ENCODE results near the gene KIF1B. TPM values are rescaled to one million over a fixed set of nuclear protein-coding genes. Genes with fewer than 3 reads are reported as not detected.

Gene KIF1B
- total RNA-seq, 1 donor from 2014 or later: 18.3 TPM

GRCh38 chr1:10324627-10325026, 114.3 kb downstream of the KIF1B start:
- intact Hi-C loops (cut with micrococcal nuclease): no loop called here

GRCh38 chr1:10325521-10325920, 115.2 kb downstream of the KIF1B start:
- intact Hi-C loops (cut with micrococcal nuclease): no loop called here

- intact Hi-C loops (cut with micrococcal nuclease): no loop called here
These were observed 115.9 kb downstream of the KIF1B start for GRCh38 chr1:10326251-10326650.

- intact Hi-C loops (cut with micrococcal nuclease): no loop called here
These were observed 118.0 kb downstream of the KIF1B start for GRCh38 chr1:10328180-10328963.

GRCh38 chr1:10337436-10337835, 127.1 kb downstream of the KIF1B start:
- intact Hi-C loops (cut with micrococcal nuclease): no loop called here

GRCh38 chr1:10338047-10338446, 127.7 kb downstream of the KIF1B start:
- intact Hi-C loops (cut with micrococcal nuclease): loop anchor here (1.0 kb wide), 1 partner anchor 128 kb away; the partner anchor contains the start of gene KIF1B

- intact Hi-C loops (cut with micrococcal nuclease): loop anchor here (1.0 kb wide), 1 partner anchor 128 kb away; the partner anchor contains the start of gene KIF1B
These were observed 128.2 kb downstream of the KIF1B start for GRCh38 chr1:10338611-10339010.

GRCh38 chr1:10339036-10339567, 128.7 kb downstream of the KIF1B start:
- intact Hi-C loops (cut with micrococcal nuclease): no loop called here

GRCh38 chr1:10339815-10340214, 129.4 kb downstream of the KIF1B start:
- intact Hi-C loops (cut with micrococcal nuclease): no loop called here

GRCh38 chr1:10340930-10341590, 130.7 kb downstream of the KIF1B start:
- intact Hi-C loops (cut with micrococcal nuclease): no loop called here

GRCh38 chr1:10347109-10347508, 136.7 kb downstream of the KIF1B start:
- intact Hi-C loops (cut with micrococcal nuclease): no loop called here

GRCh38 chr1:10353282-10353681, 142.9 kb downstream of the KIF1B start:
- intact Hi-C loops (cut with micrococcal nuclease): no loop called here

GRCh38 chr1:10353693-10354092, 143.3 kb downstream of the KIF1B start:
- intact Hi-C loops (cut with micrococcal nuclease): no loop called here

- intact Hi-C loops (cut with micrococcal nuclease): loop anchor here (1.0 kb wide), 1 partner anchor 38 kb away; no protein-coding TSS in a partner anchor
These were observed 149.7 kb downstream of the KIF1B start for GRCh38 chr1:10360045-10360444.

- intact Hi-C loops (cut with micrococcal nuclease): no loop called here
These were observed 151.1 kb downstream of the KIF1B start for GRCh38 chr1:10361515-10361914.

GRCh38 chr1:10368194-10368593, 157.8 kb downstream of the KIF1B start:
- intact Hi-C loops (cut with micrococcal nuclease): no loop called here

GRCh38 chr1:10374442-10374860, 164.1 kb downstream of the KIF1B start:
- intact Hi-C loops (cut with micrococcal nuclease): no loop called here

GRCh38 chr1:10377365-10378029, 167.1 kb downstream of the KIF1B start:
- intact Hi-C loops (cut with micrococcal nuclease): loop anchor here (1.0 kb wide), 3 partner anchors 21 to 117 kb away; no protein-coding TSS in a partner anchor

GRCh38 chr1:10378081-10378841, 167.9 kb downstream of the KIF1B start:
- intact Hi-C loops (cut with micrococcal nuclease): no loop called here

GRCh38 chr1:10379101-10379620, 168.8 kb downstream of the KIF1B start:
- intact Hi-C loops (cut with micrococcal nuclease): no loop called here

GRCh38 chr1:10379676-10380075, 169.3 kb downstream of the KIF1B start:
- intact Hi-C loops (cut with micrococcal nuclease): no loop called here

All from T-helper 1 cell treated with Interleukin-12 subunit alpha and Interleukin-12 subunit beta and Interleukin-4 antibody, amounts not matched to agents 30 ng/mL and 1 ng/mL, for 36 hours (primary cell).